Posterior vena cava (tissue), 2 donors: ENCODE results near the gene PRRG2. TPM values are rescaled to one million over a fixed set of nuclear protein-coding genes. Genes with fewer than 3 reads are reported as not detected.

ENCODE experiments used
- DNase-seq: peaks from one replicate; pipeline ENCODE4 v3.0.0-alpha.2; 2020; ENCODE audit warnings: low spot score
- intact Hi-C, 2 donors: fragments of 100-400 bp; cut with DNase I; formaldehyde crosslinking; loops; one replicate each; pipeline versions ENCODE4 v1.14.1 to v1.14.2; 2022 to 2023
- total RNA-seq, 2 donors: library from RNA; stranded (reverse); fragmentation: NEBNext Ultra II Directional; extraction: Animal tissue kit (Norgen Biotek cat#: 25700); gene quantifications; one replicate each; pipeline ENCODE4 v1.2.1, GENCODE V29; 2021
- donor health status: DM: yes; HTN: yes; CAD: no.
- donor health status: DM: yes; HTN: yes; CAD: no.

PRRG2 gene
- total RNA-seq, 2 donors from 2014 or later = 0.46 to 0.52 TPM

- peak; percentile 90 for DNase-seq
- intact Hi-C loops = no loop called here
Observed at GRCh38 chr19:49555600-49556411, 25.3 kb upstream of the PRRG2 start.

- DNase-seq = no peak
Observed at GRCh38 chr19:49556412-49557398, 24.4 kb upstream of the PRRG2 start.

GRCh38 chr19:49557641-49558325 is 23.3 kb upstream of the PRRG2 start:
- intact Hi-C loops = no loop called here
- no peak for DNase-seq

More at GRCh38 chr19:49556412-49557398, 24.4 kb upstream of the PRRG2 start:
- intact Hi-C loops = no loop called here

- DNase-seq = no peak
- intact Hi-C loops = no loop called here
Observed at GRCh38 chr19:49558591-49558990, 22.5 kb upstream of the PRRG2 start.

GRCh38 chr19:49559443-49559842 is 21.7 kb upstream of the PRRG2 start:
- DNase-seq = no peak
- intact Hi-C loops = no loop called here

- intact Hi-C loops = no loop called here
- no peak for DNase-seq
Observed at GRCh38 chr19:49559928-49560327, 21.2 kb upstream of the PRRG2 start.

- no peak for DNase-seq
- intact Hi-C loops = no loop called here
Observed at GRCh38 chr19:49560358-49560900, 20.7 kb upstream of the PRRG2 start.

- intact Hi-C loops = no loop called here
- DNase-seq = no peak
Observed at GRCh38 chr19:49564616-49565045, 16.5 kb upstream of the PRRG2 start.

GRCh38 chr19:49565261-49565660 is 15.9 kb upstream of the PRRG2 start:
- DNase-seq = no peak
- intact Hi-C loops = no loop called here

- intact Hi-C loops = no loop called here
Observed at GRCh38 chr19:49566302-49566701, 14.8 kb upstream of the PRRG2 start.

GRCh38 chr19:49567861-49568441 is 13.2 kb upstream of the PRRG2 start:
- intact Hi-C loops = no loop called here
- DNase-seq = no peak

More at GRCh38 chr19:49566302-49566701, 14.8 kb upstream of the PRRG2 start:
- no peak for DNase-seq

GRCh38 chr19:49570138-49570856 is 10.8 kb upstream of the PRRG2 start:
- intact Hi-C loops = no loop called here
- DNase-seq = no peak

GRCh38 chr19:49570997-49571676 is 10.0 kb upstream of the PRRG2 start:
- intact Hi-C loops = no loop called here
- DNase-seq = no peak

GRCh38 chr19:49573009-49573408 is 8.1 kb upstream of the PRRG2 start:
- no peak for DNase-seq

GRCh38 chr19:49573425-49573824 is 7.7 kb upstream of the PRRG2 start:
- intact Hi-C loops = no loop called here
- no peak for DNase-seq

More at GRCh38 chr19:49573009-49573408, 8.1 kb upstream of the PRRG2 start:
- intact Hi-C loops = no loop called here

- DNase-seq = no peak
- intact Hi-C loops = no loop called here
Observed at GRCh38 chr19:49574206-49574755, 6.8 kb upstream of the PRRG2 start.

GRCh38 chr19:49579193-49579592 is 1.9 kb upstream of the PRRG2 start:
- no peak for DNase-seq
- intact Hi-C loops = no loop called here

- intact Hi-C loops = no loop called here
Observed at GRCh38 chr19:49579947-49580263, 1.2 kb upstream of the PRRG2 start.

More at GRCh38 chr19:49579947-49580263, 1.2 kb upstream of the PRRG2 start:
- DNase-seq = no peak
